ENCODE data around the gene RNF17.

RNF17 gene

DNA sequence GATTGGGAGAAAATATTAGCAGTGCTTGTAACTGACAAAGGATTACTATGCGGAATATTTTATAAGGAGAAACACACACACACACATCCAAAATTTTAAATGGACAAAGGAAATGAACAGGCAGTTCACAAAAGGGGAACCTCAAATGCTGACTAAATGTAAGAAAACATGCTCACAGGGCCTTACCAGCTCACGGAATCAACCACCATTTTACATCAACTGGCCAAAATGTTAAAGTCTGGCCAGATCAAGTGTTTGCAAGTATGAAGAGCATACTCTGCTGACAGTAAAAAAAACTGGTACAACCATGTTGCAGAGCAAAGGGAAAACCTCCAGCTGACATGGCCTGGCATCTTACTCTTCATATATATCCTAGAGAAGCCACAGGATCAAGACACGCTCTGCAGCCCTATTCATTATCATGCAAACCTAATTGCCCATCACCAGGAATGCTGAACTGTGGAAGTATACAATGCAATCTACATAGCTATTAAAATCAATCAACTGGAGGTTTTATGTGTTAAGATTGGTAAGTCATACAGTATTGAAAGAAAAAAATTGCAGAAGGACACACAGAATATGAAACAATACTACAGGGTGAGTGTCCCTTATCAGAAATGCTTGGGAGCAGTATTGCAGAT is 124.4 kb downstream of the RNF17 start:
- TF ChIP-seq, protein P1, sequence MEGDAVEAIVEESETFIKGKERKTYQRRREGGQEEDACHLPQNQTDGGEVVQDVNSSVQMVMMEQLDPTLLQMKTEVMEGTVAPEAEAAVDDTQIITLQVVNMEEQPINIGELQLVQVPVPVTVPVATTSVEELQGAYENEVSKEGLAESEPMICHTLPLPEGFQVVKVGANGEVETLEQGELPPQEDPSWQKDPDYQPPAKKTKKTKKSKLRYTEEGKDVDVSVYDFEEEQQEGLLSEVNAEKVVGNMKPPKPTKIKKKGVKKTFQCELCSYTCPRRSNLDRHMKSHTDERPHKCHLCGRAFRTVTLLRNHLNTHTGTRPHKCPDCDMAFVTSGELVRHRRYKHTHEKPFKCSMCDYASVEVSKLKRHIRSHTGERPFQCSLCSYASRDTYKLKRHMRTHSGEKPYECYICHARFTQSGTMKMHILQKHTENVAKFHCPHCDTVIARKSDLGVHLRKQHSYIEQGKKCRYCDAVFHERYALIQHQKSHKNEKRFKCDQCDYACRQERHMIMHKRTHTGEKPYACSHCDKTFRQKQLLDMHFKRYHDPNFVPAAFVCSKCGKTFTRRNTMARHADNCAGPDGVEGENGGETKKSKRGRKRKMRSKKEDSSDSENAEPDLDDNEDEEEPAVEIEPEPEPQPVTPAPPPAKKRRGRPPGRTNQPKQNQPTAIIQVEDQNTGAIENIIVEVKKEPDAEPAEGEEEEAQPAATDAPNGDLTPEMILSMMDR (IDR thresholded peaks at IDR 0.05), result no peak
- Histone ChIP-seq H3K4me3 (ENCODE audit: low read depth in 1 of 2, low read length in 1 of 2) (no peak overlapping the region), H3K9me3 (no peaks in the 10 kb centered on the region), H3K4me1 (ENCODE audit: control insufficient read depth in 1 of 2, insufficient read depth in 1 of 2, low read depth in 1 of 2, low read length in 1 of 2) (no peaks in the 10 kb centered on the region), H3K27ac (no peak overlapping the region), H3K27me3 (no peaks in the 10 kb centered on the region), H3K36me3 (peaks cover 53% of the 10 kb centered on the region)

DNA sequence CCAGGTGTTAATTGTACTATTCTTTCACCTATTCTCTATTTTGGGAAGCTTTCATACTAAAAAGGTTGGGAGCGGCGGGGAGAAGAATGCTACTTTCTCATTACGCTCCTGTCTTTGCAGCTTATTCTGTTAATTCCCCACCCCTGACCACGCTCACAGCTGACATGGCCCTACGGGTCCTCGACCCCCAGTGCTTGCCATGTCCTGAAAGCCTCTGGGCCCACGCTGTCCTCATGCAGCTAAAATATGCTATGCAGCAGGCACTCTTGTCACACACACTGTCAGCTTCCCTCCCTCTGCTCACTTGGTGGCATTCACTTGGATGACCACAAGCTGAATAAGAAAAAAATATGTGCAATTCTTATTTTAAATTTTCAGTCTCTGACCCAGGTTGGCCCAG is 126.3 kb downstream of the RNF17 start:
- TF ChIP-seq, protein P1 (IDR thresholded peaks at IDR 0.05), result no peak
- peaks cover 40% of the 10 kb centered on the region for H3K36me3 ChIP-seq
- H3K27ac ChIP-seq, result no peak overlapping the region
- H3K27me3 ChIP-seq, result no peaks in the 10 kb centered on the region
- no peaks in the 10 kb centered on the region for H3K9me3 ChIP-seq
- H3K4me3 ChIP-seq (ENCODE audit: low read depth in 1 of 2, low read length in 1 of 2), result no peak overlapping the region
- H3K4me1 ChIP-seq (ENCODE audit: control insufficient read depth in 1 of 2, insufficient read depth in 1 of 2, low read depth in 1 of 2, low read length in 1 of 2), result no peaks in the 10 kb centered on the region

DNA sequence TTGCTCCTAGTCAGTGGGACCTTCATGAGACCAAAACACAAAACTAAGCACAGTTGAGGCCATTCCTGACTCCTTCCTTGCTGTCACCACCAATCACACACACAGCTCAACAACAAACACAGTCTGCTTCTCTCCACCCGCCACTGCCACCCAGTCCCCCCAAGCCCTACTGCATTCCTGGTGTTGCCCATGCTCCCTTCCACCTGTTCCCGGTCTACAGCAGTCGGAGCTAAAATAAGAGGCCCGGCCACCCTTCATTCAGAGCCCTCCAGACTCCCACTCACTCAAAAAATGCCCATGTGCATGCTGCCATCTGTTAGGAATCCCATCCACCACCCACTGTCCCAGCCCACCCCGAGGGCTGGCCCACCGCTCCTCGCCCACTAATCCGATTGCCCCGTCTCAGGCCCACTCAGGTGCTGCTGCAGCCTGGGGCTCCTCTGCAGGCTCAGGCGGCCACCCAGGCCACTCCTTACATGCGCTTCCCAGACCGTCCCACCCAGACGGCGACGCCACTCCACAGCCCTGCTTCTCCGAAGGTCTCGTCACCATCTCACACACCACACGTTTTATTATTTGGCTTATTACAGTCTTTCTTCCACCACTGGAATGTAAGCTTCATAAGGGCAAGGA is 127.6 kb downstream of the RNF17 start:
- H3K4me1 ChIP-seq (ENCODE audit: control insufficient read depth in 1 of 2, insufficient read depth in 1 of 2, low read depth in 1 of 2, low read length in 1 of 2), result no peaks in the 10 kb centered on the region
- H3K36me3 ChIP-seq, result peaks cover 33% of the 10 kb centered on the region
- no peak overlapping the region for H3K4me3 ChIP-seq (ENCODE audit: low read depth in 1 of 2, low read length in 1 of 2)
- TF ChIP-seq, protein P1 (IDR thresholded peaks at IDR 0.05), result no peak
- no peaks in the 10 kb centered on the region for H3K9me3 ChIP-seq
- H3K27ac ChIP-seq, result no peak overlapping the region
- no peaks in the 10 kb centered on the region for H3K27me3 ChIP-seq

DNA sequence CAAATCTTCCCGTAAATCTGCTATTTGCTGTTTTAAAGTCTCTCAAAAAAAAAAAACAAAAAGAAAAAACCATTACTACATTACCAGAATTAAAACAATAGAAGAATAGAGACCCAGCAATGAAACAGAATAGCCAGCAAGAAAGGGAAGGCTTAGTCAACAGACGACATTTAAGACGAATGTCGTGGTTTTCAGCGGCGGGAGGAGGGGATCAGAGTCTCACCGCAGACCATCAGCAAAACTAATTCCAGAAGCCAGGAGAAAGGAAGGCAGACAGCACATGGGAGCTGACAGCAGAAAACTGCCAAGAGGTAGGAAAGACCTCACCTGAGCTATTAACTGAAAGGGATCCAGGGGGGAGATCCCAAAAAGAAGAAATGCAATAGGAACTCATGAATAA is 128.9 kb downstream of the RNF17 start:
- Histone ChIP-seq H3K4me3 (ENCODE audit: low read depth in 1 of 2, low read length in 1 of 2) (no peak overlapping the region), H3K4me1 (ENCODE audit: control insufficient read depth in 1 of 2, insufficient read depth in 1 of 2, low read depth in 1 of 2, low read length in 1 of 2) (no peaks in the 10 kb centered on the region), H3K27ac (no peak overlapping the region), H3K36me3 (peaks cover 34% of the 10 kb centered on the region), H3K27me3 (no peaks in the 10 kb centered on the region), H3K9me3 (no peaks in the 10 kb centered on the region)
- TF ChIP-seq, protein P1 (IDR thresholded peaks at IDR 0.05), result no peak

DNA sequence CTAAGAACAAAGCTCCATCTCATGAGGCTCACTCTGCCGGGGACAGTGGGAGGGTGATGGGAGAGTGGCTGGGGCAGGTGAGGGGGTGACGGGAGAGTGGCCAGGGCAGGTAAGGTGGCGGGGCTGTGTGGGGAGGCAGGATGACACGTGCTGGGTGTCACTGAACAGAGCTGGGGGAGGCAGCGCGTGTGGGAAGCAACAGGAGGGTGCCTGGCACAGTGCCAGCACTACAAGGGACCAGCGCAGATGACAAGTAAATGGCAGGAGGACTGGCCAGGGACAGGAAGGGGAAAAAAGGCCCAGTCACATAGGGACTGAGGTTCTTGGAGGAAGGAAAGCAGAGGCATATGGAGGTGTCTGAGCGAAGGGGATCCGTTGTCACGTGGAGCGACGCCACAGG is 129.9 kb downstream of the RNF17 start:
- no peaks in the 10 kb centered on the region for H3K27me3 ChIP-seq
- no peak overlapping the region for H3K4me3 ChIP-seq (ENCODE audit: low read depth in 1 of 2, low read length in 1 of 2)
- H3K9me3 ChIP-seq, result no peaks in the 10 kb centered on the region
- peaks cover 35% of the 10 kb centered on the region for H3K36me3 ChIP-seq
- TF ChIP-seq, protein P1 (IDR thresholded peaks at IDR 0.05), result no peak
- no peaks in the 10 kb centered on the region for H3K4me1 ChIP-seq (ENCODE audit: control insufficient read depth in 1 of 2, insufficient read depth in 1 of 2, low read depth in 1 of 2, low read length in 1 of 2)
- no peak overlapping the region for H3K27ac ChIP-seq

All from neutrophil (primary cell).